ENCODE measurements around the gene FAM53A.
"Not testable (repeated sequence)": the region's sequence is repeated elsewhere in the genome, so short reads cannot be mapped to it uniquely, and the experiment has no call there.

The FAM53A gene

GRCh38 chr4:1716065-1716945 lies 32.2 kb upstream of the FAM53A start:
- DNase-seq, result no peak

- no peak for DNase-seq
Measured at GRCh38 chr4:1715002-1715758, 31.1 kb upstream of the FAM53A start.

GRCh38 chr4:1714303-1715001 lies 30.3 kb upstream of the FAM53A start:
- no peak for DNase-seq

DNA sequence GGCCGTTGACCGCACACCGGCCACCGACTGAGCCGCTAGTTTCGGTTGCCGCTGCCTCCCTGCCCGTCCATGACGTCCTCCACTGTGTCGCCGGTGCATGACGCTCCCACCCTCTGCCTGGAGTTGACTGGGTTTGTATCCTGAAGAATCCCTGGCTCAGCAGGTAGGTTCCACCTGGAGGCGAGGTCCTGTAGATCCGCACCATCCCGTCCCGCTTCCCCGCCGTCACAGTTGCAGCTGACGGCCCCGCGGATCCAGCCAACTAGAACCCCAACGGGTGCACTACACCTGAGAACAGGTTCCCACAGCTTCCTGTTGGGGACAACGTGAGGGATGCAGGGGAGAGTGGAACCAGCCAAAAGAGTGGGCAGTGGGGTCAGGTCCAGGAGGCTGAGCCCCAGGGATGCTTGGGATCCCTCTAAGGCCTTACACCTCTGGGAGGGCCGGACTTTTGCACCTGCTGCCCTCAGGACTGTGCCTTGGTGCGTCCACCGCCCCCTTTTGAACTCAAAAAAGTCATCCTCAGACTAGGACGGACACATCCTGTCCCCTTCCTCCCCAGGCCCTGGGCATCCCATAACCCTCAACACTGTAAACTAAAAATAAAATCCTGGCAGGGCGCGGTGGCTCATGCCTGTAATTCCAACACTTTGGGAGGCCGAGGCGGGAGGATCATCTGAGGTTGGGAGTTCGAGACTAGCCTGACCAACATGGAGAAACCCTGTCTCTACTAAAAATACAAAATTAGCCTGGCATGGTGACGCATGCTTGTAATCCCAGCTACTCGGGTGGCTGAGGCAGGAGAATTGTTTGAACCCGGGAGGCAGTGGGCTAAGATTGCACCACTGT lies 29.1 kb upstream of the FAM53A start:
- DNase-seq, result no peak

GRCh38 chr4:1712216-1713002 lies 28.3 kb upstream of the FAM53A start, which contains the start of gene SLBP:
SLBP (minus strand) TSS chr4:1712319; CDS start chr4:1712188, 131 bp downstream.
- peak; percentile 92 for DNase-seq

- no peak for DNase-seq
Measured at GRCh38 chr4:1711571-1712215, 27.6 kb upstream of the FAM53A start.

DNA sequence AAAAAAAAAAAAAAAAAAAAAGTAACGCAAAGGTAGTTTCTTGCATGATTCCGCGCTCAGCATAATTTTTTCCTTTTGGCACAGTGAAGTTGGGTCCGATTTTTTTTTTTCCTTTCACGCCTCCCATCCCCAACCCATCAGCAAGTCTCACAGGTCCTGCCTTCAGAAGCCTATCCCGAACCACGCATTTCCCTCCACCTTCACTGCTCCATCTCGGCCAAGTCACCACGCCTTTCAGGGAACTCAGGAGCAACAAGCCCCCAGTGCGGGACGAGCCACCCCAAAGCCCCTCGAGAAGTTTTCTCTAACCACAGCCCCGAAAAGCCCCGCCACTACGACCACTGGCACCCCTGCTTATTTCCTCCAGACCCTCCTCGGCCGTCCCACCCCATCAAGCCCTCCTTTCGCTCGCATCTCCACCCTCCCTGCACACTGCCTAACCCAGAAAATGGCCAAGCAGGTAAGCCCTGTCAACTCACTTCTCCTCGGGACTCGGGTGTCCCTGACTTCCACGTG lies 27.0 kb upstream of the FAM53A start:
- no peak for DNase-seq

- no peak for DNase-seq
Measured at GRCh38 chr4:1708581-1708980, 24.5 kb upstream of the FAM53A start.

GRCh38 chr4:1706358-1706757 lies 22.2 kb upstream of the FAM53A start:
- DNase-seq, result no peak

DNA sequence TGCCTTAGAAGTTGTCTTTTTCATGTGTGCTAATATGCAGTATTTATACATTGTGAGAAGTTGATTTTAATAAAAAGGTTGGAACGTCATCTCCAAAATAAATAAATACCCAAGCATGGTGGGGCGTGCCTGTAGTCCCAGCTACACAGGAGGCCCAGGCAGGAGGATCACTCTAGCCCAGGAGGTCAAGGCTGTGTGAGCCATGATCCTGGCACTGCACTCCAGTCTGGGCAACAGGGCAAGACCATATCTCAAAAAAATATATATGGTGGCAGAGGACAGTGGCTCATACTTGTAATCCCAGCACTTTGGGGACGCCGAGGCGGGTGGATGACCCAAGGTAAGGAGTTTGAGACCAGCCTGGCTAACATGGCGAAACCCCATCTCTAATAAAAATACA lies 21.6 kb upstream of the FAM53A start:
- DNase-seq, result no peak

- no peak for DNase-seq
Measured at GRCh38 chr4:1703867-1704266, 19.8 kb upstream of the FAM53A start.

GRCh38 chr4:1701671-1702070 lies 17.6 kb upstream of the FAM53A start:
- not testable (repeated sequence) for DNase-seq

DNA sequence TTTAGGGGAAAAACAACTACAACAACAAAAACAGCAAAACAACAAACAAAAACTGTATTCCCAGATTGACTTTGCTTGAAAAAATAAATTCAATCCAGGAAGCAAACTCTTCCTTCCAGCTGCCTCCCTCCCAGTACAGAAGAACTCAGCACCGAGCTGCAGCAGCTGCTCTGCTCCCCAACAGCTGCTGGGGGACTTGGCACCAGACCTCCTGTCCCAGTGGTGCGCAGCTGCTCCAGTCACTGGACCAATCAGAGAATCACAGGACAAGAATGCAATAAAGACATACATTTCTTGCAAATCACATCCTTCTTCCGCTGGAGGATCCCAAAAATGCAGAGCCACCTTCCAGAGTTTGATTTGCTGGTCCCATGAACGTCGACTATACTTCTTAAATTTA lies 11.8 kb upstream of the FAM53A start:
- no peak for DNase-seq

GRCh38 chr4:1693131-1693896 lies 9.2 kb upstream of the FAM53A start:
- DNase-seq, result peak; percentile 22

DNA sequence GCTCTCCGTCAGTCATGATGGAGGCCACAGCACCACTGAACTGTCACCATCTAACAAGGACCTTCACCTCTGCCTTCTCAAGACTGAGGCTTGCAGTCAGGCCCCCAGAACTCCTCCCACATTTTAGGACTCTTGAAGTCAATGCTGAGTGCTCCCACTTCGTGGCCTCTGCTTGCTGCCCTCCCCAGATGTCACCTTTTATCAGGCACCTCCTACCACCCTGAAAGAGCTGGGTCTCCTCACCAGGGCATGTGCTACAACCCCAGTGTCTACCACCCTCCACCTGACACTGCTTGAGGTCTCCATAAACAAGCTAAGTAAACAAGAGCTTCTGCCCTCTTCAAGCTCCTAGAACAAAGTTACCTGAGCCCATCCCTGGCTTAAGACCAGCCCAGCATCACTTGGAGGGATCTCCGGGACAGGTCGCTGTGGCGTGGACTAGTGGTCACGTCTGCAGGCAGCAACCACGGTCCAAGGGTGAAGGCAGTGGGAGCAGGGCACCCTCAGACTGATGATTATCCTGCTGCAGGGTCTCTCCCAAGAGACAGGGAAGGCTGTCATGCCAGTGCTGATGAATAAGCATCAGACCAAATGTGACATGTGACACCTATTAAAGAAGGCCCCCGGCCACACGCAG lies 7.7 kb upstream of the FAM53A start:
- DNase-seq, result no peak

- DNase-seq, result no peak
Measured at GRCh38 chr4:1690698-1691097, 6.6 kb upstream of the FAM53A start.

DNA sequence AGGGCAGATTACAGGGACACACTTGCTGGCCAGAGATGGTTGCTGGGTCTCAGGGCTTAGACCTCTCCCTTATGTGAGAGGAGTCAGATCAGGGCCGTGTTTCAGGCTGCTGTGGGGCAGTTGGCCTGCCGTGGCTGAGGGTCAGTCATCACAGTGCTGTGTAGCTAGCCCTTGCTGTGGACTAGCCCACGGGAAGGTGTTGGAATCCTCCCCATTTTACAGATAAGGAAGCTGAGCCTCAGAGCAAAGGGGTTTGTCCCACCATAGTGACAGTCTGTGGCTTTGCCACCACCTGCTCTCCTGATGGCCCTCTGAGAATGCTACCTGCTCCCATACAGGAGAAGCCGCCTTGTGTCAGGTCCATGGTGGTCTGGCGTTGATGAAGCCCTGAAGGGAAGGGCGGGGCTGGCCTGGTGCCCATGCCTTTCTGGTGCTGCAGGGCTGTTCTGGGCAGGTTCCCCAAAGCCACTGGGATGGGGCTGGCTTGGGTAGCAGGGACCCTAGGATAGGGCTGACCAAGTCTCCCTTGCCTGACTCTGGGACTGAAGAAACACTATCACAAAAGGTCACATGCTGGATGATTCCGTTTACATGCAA lies 2.4 kb upstream of the FAM53A start:
- DNase-seq, result no peak

DNA sequence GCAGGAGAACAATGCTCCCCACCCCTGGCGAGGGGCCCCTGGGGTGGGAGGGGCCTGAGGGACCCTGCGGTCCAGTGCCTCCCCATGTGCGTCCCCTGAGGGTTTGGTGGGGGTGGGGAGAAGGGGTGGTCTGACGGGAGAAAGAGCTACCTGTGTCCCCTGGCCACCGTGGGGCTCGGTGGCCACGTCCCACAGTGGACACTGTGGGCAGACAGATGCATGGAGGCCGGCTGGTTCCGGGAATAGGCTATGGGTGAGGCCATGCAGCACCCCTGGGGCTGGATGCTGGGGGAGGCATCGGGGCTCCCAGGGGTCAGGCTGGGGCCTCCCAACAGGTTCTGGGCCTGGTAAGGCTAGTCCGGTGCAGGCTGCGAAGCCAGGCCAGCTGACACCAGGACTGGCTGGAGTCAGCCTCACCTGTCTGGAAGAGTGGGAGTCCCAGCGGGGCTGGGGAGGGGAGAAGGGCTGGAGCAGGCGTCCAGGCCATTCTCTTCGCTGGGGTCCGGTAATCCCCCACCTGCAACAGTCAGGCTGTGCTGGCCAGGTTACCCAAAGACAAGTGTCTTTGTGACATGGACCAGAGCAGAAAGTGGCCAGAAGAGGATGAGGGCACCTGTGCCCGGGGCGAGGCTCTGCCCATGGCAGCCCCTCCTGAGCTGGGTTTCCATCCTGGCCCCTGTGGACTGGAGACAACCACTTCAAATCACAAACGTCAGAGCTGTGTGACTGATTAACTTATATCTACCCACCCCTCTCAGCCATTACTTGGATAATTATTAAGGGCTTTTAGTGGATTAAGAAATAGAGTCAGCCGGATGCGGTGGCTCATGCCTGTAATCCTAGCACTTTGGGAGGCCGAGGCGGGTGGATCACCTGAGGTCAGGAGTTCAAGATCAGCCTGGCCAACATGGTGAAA lies 1.4 kb upstream of the FAM53A start:
- no peak for DNase-seq
